MM.1S (cell line): Measurements from ENCODE around the gene NFIX.

Experiments
- DNase-seq: peaks from one replicate; pipeline ENCODE4 v3.0.0-alpha.2; 2015
- H2AFZ ChIP-seq: fragments of 300-600 bp; sonication (generic); 2 replicates; pipeline ENCODE4 v1.6.0; 2016; ENCODE audit warnings: antibody characterized with exemption, low read length
- H3F3A ChIP-seq: fragments of 300-600 bp; sonication (generic); 2 replicates; pipeline ENCODE4 v1.6.1; 2016; ENCODE audit warnings: mild to moderate bottlenecking, antibody characterized with exemption, low read length, moderate library complexity, mixed read lengths; ENCODE audit not compliant: insufficient read depth
- H3K27ac ChIP-seq: fragments of 300-600 bp; sonication (generic); 2 replicates; pipeline ENCODE4 v1.5.1; 2016; ENCODE audit warnings: mild to moderate bottlenecking, low read length
- H3K27me3 ChIP-seq: fragments of 300-600 bp; sonication (generic); replicated peaks from 2 replicates; pipeline ENCODE4 v1.6.0; 2016; ENCODE audit warnings: low read length; ENCODE audit not compliant: insufficient read depth
- H3K36me3 ChIP-seq: fragments of 300-600 bp; sonication (generic); replicated peaks from 2 replicates; pipeline ENCODE4 v1.6.1; 2016; ENCODE audit warnings: mild to moderate bottlenecking, low read length, mixed read lengths; ENCODE audit not compliant: insufficient read depth
- H3K4me1 ChIP-seq: fragments of 300-600 bp; sonication (generic); 2 replicates; pipeline ENCODE4 v1.6.1; 2016; ENCODE audit warnings: low read length, mixed read lengths
- H3K4me2 ChIP-seq: fragments of 300-600 bp; sonication (generic); 2 replicates; pipeline ENCODE4 v1.6.0; 2016; ENCODE audit warnings: low read depth, low read length
- H3K4me3 ChIP-seq: fragments of 300-600 bp; sonication (generic); 2 replicates; pipeline ENCODE4 v1.5.1; 2016; ENCODE audit warnings: low read length, mixed read lengths
- H3K79me2 ChIP-seq: fragments of 300-600 bp; sonication (generic); 2 replicates; pipeline ENCODE4 v1.6.1; 2016; ENCODE audit warnings: mixed run types, low read length, mixed read lengths
- H3K9ac ChIP-seq: fragments of 300-600 bp; sonication (generic); 2 replicates; pipeline ENCODE4 v1.6.1; 2016; ENCODE audit warnings: low read length, mixed read lengths
- H3K9me2 ChIP-seq: fragments of 300-600 bp; sonication (generic); replicated peaks from 2 replicates; pipeline ENCODE4 v1.6.1; 2016; ENCODE audit warnings: mild to moderate bottlenecking, low read length, mixed read lengths; ENCODE audit not compliant: insufficient read depth
- H3K9me3 ChIP-seq: fragments of 300-600 bp; sonication (generic); replicated peaks from 2 replicates; pipeline ENCODE4 v1.6.1; 2016; ENCODE audit warnings: mild to moderate bottlenecking, low read length, mixed read lengths; ENCODE audit not compliant: insufficient read depth
- H4K20me1 ChIP-seq: fragments of 300-600 bp; sonication (generic); 2 replicates; pipeline ENCODE4 v1.6.1; 2016; ENCODE audit warnings: mild to moderate bottlenecking, low read length, moderate library complexity, mixed read lengths; ENCODE audit not compliant: insufficient read depth
- CTCF ChIP-seq: fragments of 300-600 bp; sonication (generic); IDR thresholded peaks from 2 replicates; pipeline ENCODE4 v1.5.1; 2016; ENCODE audit warnings: antibody characterized with exemption, low read length, mixed read lengths
- EZH2 ChIP-seq: fragments of 300-600 bp; sonication (generic); optimal IDR thresholded peaks from 2 replicates; pipeline ENCODE3; 2017; ENCODE audit warnings: low read depth, mild to moderate bottlenecking, antibody characterized with exemption, low read length, mixed read lengths
- EZH2phosphoT487 ChIP-seq: fragments of 300-600 bp; sonication (generic); IDR thresholded peaks from 2 replicates; pipeline ENCODE4 v1.6.1; 2018; ENCODE audit warnings: antibody characterized with exemption, low read length

NFIX gene

GRCh38 chr19:13112555-13112954 is 117.3 kb downstream of the NFIX start:
- TF ChIP-seq CTCF (no peak), EZH2phosphoT487 (no peak), EZH2 (no peak)
- H3K9me2 ChIP-seq, result no peaks in the 10 kb centered on the region

GRCh38 chr19:13115936-13116281 is 120.6 kb downstream of the NFIX start:
- H3K4me1 ChIP-seq, result peaks cover 18% of the 10 kb centered on the region
- TF ChIP-seq EZH2, result no peak
- TF ChIP-seq CTCF, result no peak
- TF ChIP-seq EZH2phosphoT487, result no peak
- H3K4me2 ChIP-seq, result peak overlapping the region; percentile 89
- no peaks in the 10 kb centered on the region; the same call in 1 of the 2 replicates for H3K36me3 ChIP-seq
- peak overlapping the region; percentile 67; the same call in 1 of the 2 replicates for H3K27ac ChIP-seq
- no peak for DNase-seq
- H4K20me1 ChIP-seq, result peaks cover 17% of the 10 kb centered on the region; the same call in 1 of the 2 replicates
- peak overlapping the region; percentile 55 for H2AFZ ChIP-seq
- H3K9me2 ChIP-seq, result no peaks in the 10 kb centered on the region
- peak overlapping the region; percentile 95 for H3K4me3 ChIP-seq
- no peaks in the 10 kb centered on the region for H3K27me3 ChIP-seq
- H3K9ac ChIP-seq, result peak overlapping the region; percentile 84
- peaks cover 45% of the 10 kb centered on the region for H3K79me2 ChIP-seq
- peaks cover 12% of the 10 kb centered on the region for H3F3A ChIP-seq
- no peaks in the 10 kb centered on the region for H3K9me3 ChIP-seq

More at GRCh38 chr19:13112555-13112954, 117.3 kb downstream of the NFIX start:
- peaks cover 12% of the 10 kb centered on the region; the same call in 1 of the 2 replicates for H3K4me1 ChIP-seq
- H3K36me3 ChIP-seq, result no peaks in the 10 kb centered on the region; the same call in 1 of the 2 replicates
- no peak overlapping the region for H3K9ac ChIP-seq
- no peak overlapping the region for H3K27ac ChIP-seq
- peaks cover 19% of the 10 kb centered on the region for H3K79me2 ChIP-seq
- H3K4me3 ChIP-seq, result no peak overlapping the region
- H2AFZ ChIP-seq, result no peak overlapping the region
- H3K4me2 ChIP-seq, result no peak overlapping the region
- H4K20me1 ChIP-seq, result no peaks in the 10 kb centered on the region
- H3F3A ChIP-seq, result peaks cover 12% of the 10 kb centered on the region
- no peaks in the 10 kb centered on the region for H3K27me3 ChIP-seq
- H3K9me3 ChIP-seq, result no peaks in the 10 kb centered on the region
- no peak for DNase-seq

GRCh38 chr19:13116282-13117175 is 121.3 kb downstream of the NFIX start, which contains the start of gene TRMT1:
TSS of gene TRMT1 (minus strand) at chr19:13116740. CDS start at chr19:13116399, 341 bp downstream.
- peak within 1 kb of the TSS; percentile 67 for H3K27ac ChIP-seq
- peak within 1 kb of the TSS; percentile 74 for H2AFZ ChIP-seq
- H3K27me3 ChIP-seq, result no peaks in the 10 kb centered on the region
- H3K4me2 ChIP-seq, result peak within 1 kb of the TSS; percentile 89
- H3K4me1 ChIP-seq, result peaks cover 18% of the 10 kb centered on the region
- H3K9me2 ChIP-seq, result no peaks in the 10 kb centered on the region
- no peaks in the 10 kb centered on the region for H3K9me3 ChIP-seq
- DNase-seq, result peak; percentile 91
- H3K36me3 ChIP-seq, result no peaks in the 10 kb centered on the region; the same call in 1 of the 2 replicates
- H3K79me2 ChIP-seq, result peaks cover 51% of the 10 kb centered on the region
- H3K4me3 ChIP-seq, result peak within 1 kb of the TSS; percentile 95
- H4K20me1 ChIP-seq, result peaks cover 17% of the 10 kb centered on the region; the same call in 1 of the 2 replicates
- TF ChIP-seq EZH2 (no peak), CTCF (no peak), EZH2phosphoT487 (no peak)
- H3K9ac ChIP-seq, result peak within 1 kb of the TSS; percentile 84
- H3F3A ChIP-seq, result peaks cover 12% of the 10 kb centered on the region
